Right atrium auricular region (tissue), 2 donors: Measurements from ENCODE around the gene WDR4. TPM values are rescaled to one million over a fixed set of nuclear protein-coding genes. Genes with fewer than 3 reads are reported as not detected.
"Not testable (repeated sequence)": the region's sequence is repeated elsewhere in the genome, so short reads cannot be mapped to it uniquely, and the experiment has no call there.

Experiments
- DNase-seq: peaks from one replicate; pipeline ENCODE4 v3.0.0-alpha.2; 2019; ENCODE audit warnings: low spot score
- H3K27ac ChIP-seq, 2 donors: fragments of 200-600 bp; sonication (generic); 1 replicate in 1 of 2; 2 replicates in 1 of 2; pipeline ENCODE4 v1.5.1; 2016 to 2019
- H3K27me3 ChIP-seq, 2 donors: fragments of 200-600 bp; sonication (generic); one replicate each; pipeline versions ENCODE4 v1.5.1 to v1.6.0; 2017 to 2019
- H3K36me3 ChIP-seq: fragments of 200-600 bp; sonication (generic); one replicate; pipeline ENCODE4 v1.5.1; 2016
- H3K4me1 ChIP-seq, 2 donors: fragments of 200-600 bp; sonication (generic); one replicate each; pipeline versions ENCODE4 v1.5.1 to v1.6.0; 2017 to 2019
- H3K4me3 ChIP-seq, 2 donors: fragments of 200-600 bp; sonication (generic); 1 replicate in 1 of 2; 2 replicates in 1 of 2; pipeline ENCODE4 v1.5.1; 2017 to 2019; ENCODE audit warnings: mild to moderate bottlenecking in 1 of 2, moderate library complexity in 1 of 2
- H3K9me3 ChIP-seq, 2 donors: fragments of 200-600 bp; sonication (generic); one replicate each; pipeline ENCODE4 v1.5.1; 2019
- CTCF ChIP-seq, 2 donors: fragments of 200-600 bp; sonication (generic); IDR thresholded peaks; one replicate each; pipeline ENCODE4 v1.5.1; 2019; ENCODE audit warnings: antibody characterized with exemption in 2 of 2
- total RNA-seq, 2 donors: library from RNA; depleted of rRNA; stranded (reverse); fragments of >200 nt; gene quantifications; one replicate each; pipeline ENCODE4 v1.1.0, GENCODE V29; 2016

The WDR4 gene
- total RNA-seq, 2 donors from 2014 or later, result 1.7 to 4.8 TPM

- DNase-seq, result peak; percentile 50
Observed at GRCh38 chr21:42833859-42834725, 45.2 kb downstream of the WDR4 start.

GRCh38 chr21:42833439-42833815, 45.9 kb downstream of the WDR4 start:
- H3K4me1 ChIP-seq, result no peaks in the 10 kb centered on the region
- no peak for TF ChIP-seq CTCF (IDR thresholded peaks at IDR 0.05)
- no peak for DNase-seq
- no peaks in the 10 kb centered on the region for H3K9me3 ChIP-seq
- peaks cover 4 to 7% of the 10 kb centered on the region in 2 donors for H3K27me3 ChIP-seq
- no peak overlapping the region for H3K4me3 ChIP-seq
- no peak overlapping the region for H3K27ac ChIP-seq
- H3K36me3 ChIP-seq, result no peaks in the 10 kb centered on the region

More at GRCh38 chr21:42833859-42834725, 45.2 kb downstream of the WDR4 start:
- peaks cover 4 to 7% of the 10 kb centered on the region in 2 donors for H3K27me3 ChIP-seq
- H3K9me3 ChIP-seq, result no peaks in the 10 kb centered on the region
- no peaks in the 10 kb centered on the region for H3K36me3 ChIP-seq
- H3K4me1 ChIP-seq, result no peaks in the 10 kb centered on the region
- TF ChIP-seq CTCF (IDR thresholded peaks at IDR 0.05), result no peak
- no peak overlapping the region for H3K4me3 ChIP-seq
- H3K27ac ChIP-seq, result no peak overlapping the region

GRCh38 chr21:42832321-42832630, 47.1 kb downstream of the WDR4 start:
- DNase-seq, H3K9me3 ChIP-seq, H3K36me3 ChIP-seq, H3K27me3 ChIP-seq, H3K4me3 ChIP-seq, H3K27ac ChIP-seq, H3K4me1 ChIP-seq: not testable (repeated sequence)

- Histone ChIP-seq H3K36me3 (no peaks in the 10 kb centered on the region), H3K4me1 (no peaks in the 10 kb centered on the region), H3K27me3 (peaks cover 4 to 7% of the 10 kb centered on the region in 2 donors), H3K27ac (no peak overlapping the region), H3K9me3 (no peaks in the 10 kb centered on the region), H3K4me3 (no peak overlapping the region)
- DNase-seq, result peak; percentile 50
- TF ChIP-seq CTCF (IDR thresholded peaks at IDR 0.05), result no peak
Observed at GRCh38 chr21:42830456-42831455, 48.6 kb downstream of the WDR4 start.

GRCh38 chr21:42829954-42830353, 49.4 kb downstream of the WDR4 start:
- Histone ChIP-seq H3K27me3 (peaks cover 4 to 7% of the 10 kb centered on the region in 2 donors), H3K4me1 (no peaks in the 10 kb centered on the region), H3K36me3 (no peaks in the 10 kb centered on the region), H3K4me3 (no peak overlapping the region), H3K9me3 (no peaks in the 10 kb centered on the region), H3K27ac (no peak overlapping the region)
- DNase-seq, result peak; percentile 52
- TF ChIP-seq CTCF (IDR thresholded peaks at IDR 0.05), result no peak

- no peak for DNase-seq
- no peaks in the 10 kb centered on the region for H3K9me3 ChIP-seq
- H3K27me3 ChIP-seq, result peaks cover 4 to 7% of the 10 kb centered on the region in 2 donors
- H3K36me3 ChIP-seq, result no peaks in the 10 kb centered on the region
- H3K4me1 ChIP-seq, result no peaks in the 10 kb centered on the region
- no peak for TF ChIP-seq CTCF (IDR thresholded peaks at IDR 0.05)
- H3K4me3 ChIP-seq, result no peak overlapping the region
- no peak overlapping the region for H3K27ac ChIP-seq
Observed at GRCh38 chr21:42829417-42829816, 49.9 kb downstream of the WDR4 start.
